ENCODE data around the gene BUD23. TPM values are rescaled to one million over a fixed set of nuclear protein-coding genes. Genes with fewer than 3 reads are reported as not detected.

BUD23 gene
- total RNA-seq, 2 donors from 2014 or later = 58.9 to 60.9 TPM

DNA sequence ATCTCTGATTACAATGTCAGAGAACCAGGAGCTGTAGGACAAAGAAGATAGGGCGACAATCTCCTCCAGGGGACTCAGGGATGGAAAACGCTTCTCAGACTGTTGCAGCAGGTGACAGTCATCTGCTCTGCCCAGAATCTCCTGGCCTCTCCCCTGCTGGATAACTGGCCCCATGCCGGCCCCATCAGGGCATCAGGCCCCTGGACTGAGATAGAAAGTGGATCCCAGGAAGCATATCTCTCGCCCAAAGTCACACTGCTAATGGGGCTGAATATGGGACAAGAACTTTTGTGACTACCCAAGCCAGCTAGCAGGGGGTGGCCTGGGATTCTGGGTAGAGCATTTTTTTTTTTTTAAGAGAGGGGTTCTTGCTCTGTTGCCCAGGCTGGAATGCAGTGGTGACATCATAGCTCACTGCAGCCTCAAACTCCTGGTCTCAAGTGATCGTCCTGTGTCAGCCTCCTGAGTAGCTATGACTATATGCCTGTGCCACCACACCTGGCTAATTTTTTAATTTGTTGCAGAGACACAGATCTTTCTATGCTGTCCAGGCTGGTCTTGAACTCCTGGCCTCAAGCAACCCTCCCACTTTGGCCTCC lies 38.6 kb upstream of the BUD23 start:
- peaks cover 0 to 12% of the 10 kb centered on the region in 2 donors for H3K9me3 ChIP-seq
- no peak overlapping the region for H3K27ac ChIP-seq
- H3K27me3 ChIP-seq = peaks cover 0 to 10% of the 10 kb centered on the region in 2 donors
- no peaks in the 10 kb centered on the region for H3K36me3 ChIP-seq
- TF ChIP-seq, protein P1, sequence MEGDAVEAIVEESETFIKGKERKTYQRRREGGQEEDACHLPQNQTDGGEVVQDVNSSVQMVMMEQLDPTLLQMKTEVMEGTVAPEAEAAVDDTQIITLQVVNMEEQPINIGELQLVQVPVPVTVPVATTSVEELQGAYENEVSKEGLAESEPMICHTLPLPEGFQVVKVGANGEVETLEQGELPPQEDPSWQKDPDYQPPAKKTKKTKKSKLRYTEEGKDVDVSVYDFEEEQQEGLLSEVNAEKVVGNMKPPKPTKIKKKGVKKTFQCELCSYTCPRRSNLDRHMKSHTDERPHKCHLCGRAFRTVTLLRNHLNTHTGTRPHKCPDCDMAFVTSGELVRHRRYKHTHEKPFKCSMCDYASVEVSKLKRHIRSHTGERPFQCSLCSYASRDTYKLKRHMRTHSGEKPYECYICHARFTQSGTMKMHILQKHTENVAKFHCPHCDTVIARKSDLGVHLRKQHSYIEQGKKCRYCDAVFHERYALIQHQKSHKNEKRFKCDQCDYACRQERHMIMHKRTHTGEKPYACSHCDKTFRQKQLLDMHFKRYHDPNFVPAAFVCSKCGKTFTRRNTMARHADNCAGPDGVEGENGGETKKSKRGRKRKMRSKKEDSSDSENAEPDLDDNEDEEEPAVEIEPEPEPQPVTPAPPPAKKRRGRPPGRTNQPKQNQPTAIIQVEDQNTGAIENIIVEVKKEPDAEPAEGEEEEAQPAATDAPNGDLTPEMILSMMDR (IDR thresholded peaks at IDR 0.05) = no peak
- H3K4me1 ChIP-seq = peaks cover 0 to 6% of the 10 kb centered on the region in 2 donors
- DNase-seq (ENCODE audit: low spot score) = no peak
- H3K4me3 ChIP-seq = no peak overlapping the region

DNA sequence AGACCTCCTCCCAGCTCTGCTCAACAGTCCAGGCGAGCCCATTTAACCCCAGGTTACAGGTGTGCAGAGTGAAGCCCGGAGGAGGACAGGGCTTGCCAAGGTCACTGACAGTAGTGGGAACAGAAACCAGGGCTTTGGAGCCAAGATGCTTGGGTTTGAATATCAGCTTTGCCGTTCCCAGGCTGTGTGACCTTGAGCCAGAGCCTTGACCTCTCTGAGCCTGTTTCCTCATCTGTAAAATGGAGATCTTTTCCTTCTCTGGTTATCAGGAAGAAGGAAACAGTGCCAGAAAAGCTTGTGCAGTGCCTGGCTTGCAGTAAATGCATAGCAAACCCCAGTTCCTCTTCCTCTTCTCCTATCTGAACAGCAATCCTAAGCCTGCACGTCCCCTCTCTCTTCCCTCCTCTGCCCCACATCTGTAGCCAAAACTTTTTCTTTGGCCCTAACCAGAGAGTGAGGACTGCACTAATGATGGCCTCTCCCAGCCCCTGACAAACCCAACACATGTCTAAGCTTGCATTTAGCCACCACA lies 37.7 kb upstream of the BUD23 start:
- peaks cover 0 to 12% of the 10 kb centered on the region in 2 donors for H3K9me3 ChIP-seq
- TF ChIP-seq, protein P1 (IDR thresholded peaks at IDR 0.05) = no peak
- peaks cover 0 to 6% of the 10 kb centered on the region in 2 donors for H3K4me1 ChIP-seq
- no peak for DNase-seq (ENCODE audit: low spot score)
- peaks cover 0 to 10% of the 10 kb centered on the region in 2 donors for H3K27me3 ChIP-seq
- H3K4me3 ChIP-seq = no peak overlapping the region
- no peaks in the 10 kb centered on the region for H3K36me3 ChIP-seq
- no peak overlapping the region for H3K27ac ChIP-seq

DNA sequence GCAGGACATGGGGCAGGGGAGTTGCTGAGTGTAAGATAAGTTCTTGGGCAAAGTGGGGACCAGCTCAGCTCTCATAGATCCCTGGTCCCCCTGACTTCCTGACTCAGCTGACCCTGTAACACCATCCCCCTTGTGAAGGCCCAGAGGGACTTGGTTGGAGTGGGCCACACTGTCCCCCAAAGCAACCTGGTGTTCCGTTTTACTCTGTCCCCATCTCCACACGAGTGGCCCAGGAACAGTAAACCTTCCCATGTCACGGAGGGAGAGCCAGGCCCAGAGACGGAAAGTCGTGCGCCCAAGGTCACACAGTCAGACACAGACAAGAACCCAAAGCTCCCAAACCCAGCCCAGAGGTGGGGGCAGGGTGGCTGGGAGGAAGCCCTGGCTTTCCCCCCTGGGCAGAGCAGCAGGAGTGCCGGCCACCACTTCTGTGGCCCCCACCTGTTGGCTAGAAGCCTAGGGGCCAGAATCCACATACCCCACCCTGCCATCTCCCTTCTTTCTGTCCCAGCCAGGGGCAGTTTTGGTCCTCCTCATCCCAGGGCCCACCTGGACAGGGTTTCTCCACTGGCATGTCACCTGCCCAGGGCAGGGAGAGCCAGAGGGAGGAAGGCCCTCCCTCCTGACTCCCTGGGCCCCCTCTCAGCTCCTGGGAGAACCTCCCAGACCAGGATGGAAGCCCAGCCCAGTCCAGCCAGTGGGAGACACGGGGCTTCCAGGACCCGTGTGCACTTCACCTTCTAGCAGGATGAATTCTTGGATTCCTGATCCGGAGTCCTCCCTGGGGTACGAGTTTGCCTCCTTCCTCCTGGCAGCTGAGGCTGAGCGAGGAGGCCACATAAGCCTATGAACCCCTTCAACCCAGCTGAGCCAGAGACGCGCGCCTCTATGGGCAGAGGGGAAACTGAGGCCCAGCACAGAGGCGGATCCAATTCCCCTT lies 36.3 kb upstream of the BUD23 start:
- H3K4me3 ChIP-seq = no peak overlapping the region
- H3K4me1 ChIP-seq = peaks cover 0 to 6% of the 10 kb centered on the region in 2 donors
- peaks cover 0 to under 1% of the 10 kb centered on the region in 2 donors for H3K9me3 ChIP-seq
- TF ChIP-seq, protein P1 (IDR thresholded peaks at IDR 0.05) = no peak
- no peak overlapping the region for H3K27ac ChIP-seq
- no peak for DNase-seq (ENCODE audit: low spot score)
- no peaks in the 10 kb centered on the region for H3K36me3 ChIP-seq
- H3K27me3 ChIP-seq = peaks cover 0 to 10% of the 10 kb centered on the region in 2 donors

DNA sequence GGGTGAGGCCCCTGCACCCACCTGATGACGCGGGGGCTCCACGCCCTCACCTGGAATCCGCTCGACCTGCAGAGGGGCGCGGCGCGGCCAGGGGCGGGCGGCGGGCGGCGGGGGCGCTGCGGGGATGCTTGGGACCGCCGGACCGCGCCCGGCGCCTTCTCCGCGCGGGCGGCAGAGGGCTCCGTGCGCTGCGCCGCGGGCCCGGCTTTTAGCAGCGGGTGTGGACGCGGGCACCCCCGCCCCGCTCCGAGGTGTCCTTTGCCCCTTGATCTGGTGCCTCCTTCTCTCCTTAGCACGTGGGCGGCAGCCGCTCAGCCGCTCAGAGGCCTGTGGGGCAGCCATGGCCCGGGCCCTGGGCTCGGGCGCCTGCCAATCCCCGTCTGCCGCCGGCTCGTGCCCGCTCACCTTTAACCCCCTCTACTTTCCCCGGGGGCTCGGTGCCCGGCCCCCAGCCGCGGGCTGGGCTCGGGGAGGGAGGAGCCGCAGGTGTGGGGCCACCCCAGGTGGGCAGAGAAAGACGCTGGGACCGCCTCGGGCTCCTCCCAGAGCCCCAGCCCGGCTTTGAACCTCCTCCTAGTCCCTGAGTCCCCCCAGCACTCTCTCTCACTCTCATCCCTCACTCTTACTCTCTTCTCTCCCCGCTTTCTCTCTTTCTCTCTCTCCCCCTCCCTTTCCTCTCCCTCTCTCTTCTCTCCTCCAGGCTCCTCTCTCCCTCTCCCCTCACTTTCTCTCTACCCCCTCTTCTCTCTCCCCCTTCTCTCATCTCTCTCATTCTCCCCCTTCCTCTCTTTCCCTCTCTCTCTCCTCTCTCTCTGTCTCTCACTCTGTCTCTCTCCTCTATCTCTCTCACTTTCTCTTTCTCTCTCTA lies 35.4 kb upstream of the BUD23 start:
- no peaks in the 10 kb centered on the region for H3K36me3 ChIP-seq
- no peak overlapping the region for H3K27ac ChIP-seq
- peaks cover 0 to 10% of the 10 kb centered on the region in 2 donors for H3K27me3 ChIP-seq
- DNase-seq (ENCODE audit: low spot score) = no peak
- peaks cover 0 to 6% of the 10 kb centered on the region in 2 donors for H3K4me1 ChIP-seq
- H3K9me3 ChIP-seq = no peaks in the 10 kb centered on the region
- TF ChIP-seq, protein P1 (IDR thresholded peaks at IDR 0.05) = no peak
- H3K4me3 ChIP-seq = peak overlapping the region; percentile 28 to 46

DNA sequence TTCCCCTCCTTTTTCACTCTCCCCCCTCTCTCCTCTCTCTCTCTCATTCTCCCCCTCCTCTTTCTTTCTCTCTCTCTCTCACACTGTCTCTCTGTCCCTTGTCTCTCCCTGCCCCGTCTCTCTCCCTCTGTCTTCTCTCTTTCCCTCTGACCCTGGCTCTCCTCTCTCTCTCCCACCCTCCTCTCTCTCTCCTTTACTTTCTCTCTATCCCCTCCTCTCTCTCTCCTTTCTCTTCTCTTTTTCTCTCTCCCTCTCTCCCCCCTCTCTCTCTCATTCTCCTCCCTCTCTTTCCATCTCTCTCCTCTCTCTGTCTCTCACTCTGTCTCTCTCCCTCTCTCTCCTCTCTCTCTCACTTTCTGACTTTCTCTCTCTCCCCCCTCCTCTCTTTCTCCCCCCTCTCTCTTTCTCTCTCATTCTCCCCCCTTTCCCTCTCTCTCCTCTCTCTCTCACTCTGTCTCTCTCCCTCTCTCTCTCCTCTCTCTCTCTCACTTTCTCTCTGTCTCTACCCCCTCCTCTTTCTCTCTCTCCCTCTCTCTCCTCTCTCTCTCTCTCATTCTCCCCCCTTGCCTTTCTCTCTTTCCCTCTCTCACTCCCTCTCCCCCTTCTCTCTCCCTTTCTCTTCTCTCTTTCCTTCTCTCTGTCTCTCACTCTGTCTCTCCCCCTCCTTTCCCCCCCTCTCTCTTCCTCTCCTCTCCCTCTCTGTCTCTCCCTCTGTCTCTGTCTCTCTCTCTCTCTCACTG lies 34.6 kb upstream of the BUD23 start:
- H3K9me3 ChIP-seq = no peaks in the 10 kb centered on the region
- no peaks in the 10 kb centered on the region for H3K36me3 ChIP-seq
- peaks cover 0 to 6% of the 10 kb centered on the region in 2 donors for H3K4me1 ChIP-seq
- TF ChIP-seq, protein P1 (IDR thresholded peaks at IDR 0.05) = no peak
- no peak overlapping the region for H3K4me3 ChIP-seq
- H3K27me3 ChIP-seq = peaks cover 0 to 10% of the 10 kb centered on the region in 2 donors
- DNase-seq (ENCODE audit: low spot score) = no peak
- H3K27ac ChIP-seq = no peak overlapping the region

Data from right atrium auricular region (tissue), 2 donors.